Endothelial cell of umbilical vein (primary cell): ENCODE data around the gene RSPH1. TPM values are rescaled to one million over a fixed set of nuclear protein-coding genes. Genes with fewer than 3 reads are reported as not detected.

Source experiments
- BruUV-seq: library from RNA; stranded (reverse); fragments of 400-500 nt; replicated peaks from 2 replicates; lab custom pipeline; 2021; lab: Mats Ljungman, UMichigan
- CTCF ChIA-PET: fragments of 300-600, 350-600 bp; sonication (Branson Sonifier 250); formaldehyde crosslinking; loops from one replicate; lab custom pipeline; 2021; ENCODE audit warnings: antibody characterized with exemption, inconsistent platforms; lab: Charles Lee
- POLR2A ChIA-PET: fragments of 300-600, 350-600 bp; sonication (Branson Sonifier 250); formaldehyde crosslinking; loops from one replicate; lab custom pipeline; 2021; ENCODE audit warnings: antibody characterized with exemption, inconsistent platforms; lab: Charles Lee
- DNase-seq: peaks from one replicate; pipeline ENCODE4 v3.0.0-alpha.2; 2011; ENCODE audit warnings: low read depth, low spot score
- FAIRE-seq: peaks from 2 replicates; lab custom pipeline; 2011; peaks lifted over from hg19 to GRCh38; lab: Jason Lieb, UNC
- H2AFZ ChIP-seq: 2 replicates; pipeline ENCODE4 v1.6.0; 2012; ENCODE audit warnings: low read depth, low read length, control low read depth, inconsistent platforms
- H3K27ac ChIP-seq: 2 replicates; pipeline ENCODE4 v1.5.1; 2011; ENCODE audit warnings: low read depth, mild to moderate bottlenecking, control low read depth, low read length, moderate library complexity; ENCODE audit not compliant: insufficient read depth
- H3K27me3 ChIP-seq, 2 experiments: 2 replicates each; pipeline versions ENCODE4 v1.6.0 to v1.6.1; 2011; ENCODE audit warnings: low read length in 2 of 2, mixed read lengths in 1 of 2; ENCODE audit not compliant: control insufficient read depth in 2 of 2, insufficient read depth in 2 of 2
- H3K36me3 ChIP-seq, 2 experiments: 2 replicates in 1 of 2; 3 replicates in 1 of 2; pipeline ENCODE4 v1.5.1; 2011; ENCODE audit warnings: low read length in 2 of 2, mild to moderate bottlenecking in 1 of 2, moderate library complexity in 1 of 2; ENCODE audit not compliant: control insufficient read depth in 2 of 2, insufficient read depth in 2 of 2; ENCODE audit errors: extremely low read depth in 1 of 2
- H3K4me1 ChIP-seq: 3 replicates; pipeline ENCODE4 v1.5.1; 2011; ENCODE audit warnings: mild to moderate bottlenecking, low read length; ENCODE audit not compliant: control insufficient read depth, insufficient read depth; ENCODE audit errors: extremely low read depth
- H3K4me2 ChIP-seq: 2 replicates; pipeline ENCODE4 v1.6.1; 2011; ENCODE audit warnings: low read length, control low read depth, mixed read lengths; ENCODE audit not compliant: insufficient read depth
- H3K4me3 ChIP-seq, 3 experiments: fragments of 200-600 bp in 1 of 3; sonication (generic), shearing (Covaris generic) in 1 of 3; replicated peaks in 1 of 3; 2 replicates each; pipeline ENCODE4 v1.5.1; 2011 to 2016; ENCODE audit warnings: control low read depth in 3 of 3, low read length in 3 of 3, mild to moderate bottlenecking in 2 of 3, inconsistent platforms in 1 of 3, low read depth in 1 of 3, moderate library complexity in 1 of 3; ENCODE audit not compliant: insufficient read depth in 1 of 3
- H3K79me2 ChIP-seq: 2 replicates; pipeline ENCODE4 v1.6.0; 2012; ENCODE audit warnings: low read length, inconsistent platforms; ENCODE audit not compliant: control insufficient read depth, insufficient read depth
- H3K9ac ChIP-seq: replicated peaks from 2 replicates; pipeline ENCODE3; 2011; ENCODE audit warnings: low read length, control low read depth; ENCODE audit not compliant: insufficient read depth; ENCODE audit errors: extremely low read depth
- H3K9me1 ChIP-seq: replicated peaks from 3 replicates; pipeline ENCODE4 v1.6.0; 2011; ENCODE audit warnings: mild to moderate bottlenecking, low read length; ENCODE audit not compliant: control insufficient read depth, insufficient read depth; ENCODE audit errors: extremely low read depth
- H3K9me3 ChIP-seq: replicated peaks from 2 replicates; pipeline ENCODE4 v1.5.1; 2012; ENCODE audit warnings: low read length, inconsistent platforms; ENCODE audit not compliant: control insufficient read depth, insufficient read depth
- H4K20me1 ChIP-seq: replicated peaks from 2 replicates; pipeline ENCODE3; 2011; ENCODE audit warnings: mild to moderate bottlenecking, low read length; ENCODE audit not compliant: control insufficient read depth, insufficient read depth; ENCODE audit errors: extremely low read depth
- EZH2 ChIP-seq: IDR thresholded peaks from 2 replicates; pipeline ENCODE4 v1.6.1; 2012; ENCODE audit warnings: borderline replicate concordance, low read depth, mild to moderate bottlenecking, moderate library complexity, low read length, inconsistent platforms; ENCODE audit not compliant: severe bottlenecking
- FOS ChIP-seq: IDR thresholded peaks from 2 replicates; pipeline ENCODE4 v1.6.1; 2011; ENCODE audit warnings: mild to moderate bottlenecking, low read length, moderate library complexity, borderline replicate concordance; ENCODE audit not compliant: insufficient read depth
- GATA2 ChIP-seq: IDR thresholded peaks from 2 replicates; pipeline ENCODE4 v1.7.0; 2011; ENCODE audit warnings: low read depth, mild to moderate bottlenecking, moderate library complexity, mixed read lengths, low read length; ENCODE audit not compliant: insufficient read length, insufficient read depth
- JUN ChIP-seq: IDR thresholded peaks from 2 replicates; pipeline ENCODE4 v1.6.1; 2011; ENCODE audit warnings: borderline replicate concordance, low read depth; ENCODE audit not compliant: insufficient read length, insufficient read depth
- MYC ChIP-seq: IDR thresholded peaks from one replicate; pipeline ENCODE4 v1.6.1; 2011; ENCODE audit warnings: mild to moderate bottlenecking, low read depth, low read length
- POLR2A ChIP-seq: IDR thresholded peaks from 2 replicates; pipeline ENCODE4 v1.6.1; 2012; ENCODE audit warnings: low read depth, mild to moderate bottlenecking, control low read depth, low read length
- POLR2AphosphoS5 ChIP-seq: IDR thresholded peaks from 2 replicates; pipeline ENCODE4 v1.6.1; 2012; ENCODE audit warnings: low read depth, mild to moderate bottlenecking, control low read depth, low read length, moderate library complexity; ENCODE audit not compliant: insufficient read depth
- dilution Hi-C: fragments of 300-500 bp; cut with MboI; formaldehyde crosslinking; loops from one replicate; pipeline ENCODE4 v1.15.0; 2019; ENCODE audit warnings: low sequenced_read_pairs; ENCODE audit not compliant: extremely low pct_ligation_motif_present
- intact Hi-C: fragments of 100-400 bp; cut with micrococcal nuclease; formaldehyde crosslinking; loops from one replicate; pipeline ENCODE4 v1.10.0; 2022
- polyA plus RNA-seq, 4 experiments: library from polyadenylated mRNA; depleted of rRNA in 3 of 4; stranded (reverse) in 3 of 4; unstranded in 1 of 4; fragments of >200 nt; gene quantifications; 2 replicates each; pipeline versions ENCODE4 v1.2.1 to v1.2.3, GENCODE V29; 2011 to 2012; ENCODE audit warnings: missing spikeins in 1 of 4
- total RNA-seq: library from RNA; stranded (reverse); gene quantifications from 2 replicates; pipeline ENCODE4 v1.2.3, GENCODE V29; 2021
- TF ChIP-seq, protein P1 (sequence below), 2 donors: IDR thresholded peaks; 1 replicate in 1 of 2; 2 replicates in 1 of 2; pipeline ENCODE4 v1.5.1; 2011; ENCODE audit warnings: low read length in 2 of 2, mild to moderate bottlenecking in 2 of 2, moderate library complexity in 2 of 2, control low read depth in 1 of 2, inconsistent platforms in 1 of 2, low read depth in 1 of 2; ENCODE audit not compliant: insufficient read depth in 1 of 2; ENCODE audit errors: extremely low read depth in 1 of 2
- TF ChIP-seq, protein P2 (sequence below): IDR thresholded peaks from 2 replicates; pipeline ENCODE4 v1.6.1; 2011; ENCODE audit not compliant: insufficient read depth, insufficient read length

The RSPH1 gene
- total and polyA plus RNA-seq, 2 donors (not counting 3 experiments of a cell fraction or from before 2014, with no cell fraction given) = 0.08 TPM; not detected in 1

DNA sequence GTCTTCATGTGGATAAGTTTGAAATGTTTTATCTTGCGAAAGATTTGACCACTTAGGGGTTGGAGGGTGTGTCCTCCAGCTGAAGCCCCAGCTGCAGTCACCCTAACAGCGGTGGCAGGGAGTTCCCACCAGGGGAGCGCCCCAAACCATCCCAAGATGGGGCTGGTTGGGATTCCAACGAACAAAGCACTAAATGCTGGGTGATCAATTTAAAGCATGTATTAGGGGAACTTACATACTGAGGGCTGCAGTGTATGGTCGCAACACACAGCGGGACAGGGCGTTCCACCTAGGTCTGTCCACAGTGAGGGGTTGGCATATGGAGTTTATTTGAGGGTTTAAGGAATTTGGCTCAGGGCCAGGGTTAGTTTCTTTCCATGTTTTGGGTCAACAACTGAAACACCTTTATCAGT, 43.9 kb upstream of the RSPH1 start:
- Histone ChIP-seq H4K20me1 (no peaks in the 10 kb centered on the region), H3K27me3 (no peaks in the 10 kb centered on the region), H3K4me1 (peaks cover 4% of the 10 kb centered on the region), H3K9me1 (no peaks in the 10 kb centered on the region), H3K27ac (no peak overlapping the region), H3K79me2 (no peaks in the 10 kb centered on the region), H3K36me3 (no peaks in the 10 kb centered on the region), H3K9ac (no peak overlapping the region), H3K4me2 (no peak overlapping the region), H3K9me3 (no peaks in the 10 kb centered on the region), H2AFZ (no peak overlapping the region), H3K4me3 (no peak overlapping the region)
- intact Hi-C loops = no loop called here
- ChIA-PET CTCF (no interaction called here), POLR2A (no interaction called here)
- no TSS peak for BruUV-seq
- FAIRE-seq (no peak), DNase-seq (no peak)
- TF ChIP-seq EZH2 (no peak), JUN (no peak), POLR2AphosphoS5 (no peak), POLR2A (no peak), FOS (no peak), MYC (no peak), GATA2 (no peak)
- TF ChIP-seq, protein P1, sequence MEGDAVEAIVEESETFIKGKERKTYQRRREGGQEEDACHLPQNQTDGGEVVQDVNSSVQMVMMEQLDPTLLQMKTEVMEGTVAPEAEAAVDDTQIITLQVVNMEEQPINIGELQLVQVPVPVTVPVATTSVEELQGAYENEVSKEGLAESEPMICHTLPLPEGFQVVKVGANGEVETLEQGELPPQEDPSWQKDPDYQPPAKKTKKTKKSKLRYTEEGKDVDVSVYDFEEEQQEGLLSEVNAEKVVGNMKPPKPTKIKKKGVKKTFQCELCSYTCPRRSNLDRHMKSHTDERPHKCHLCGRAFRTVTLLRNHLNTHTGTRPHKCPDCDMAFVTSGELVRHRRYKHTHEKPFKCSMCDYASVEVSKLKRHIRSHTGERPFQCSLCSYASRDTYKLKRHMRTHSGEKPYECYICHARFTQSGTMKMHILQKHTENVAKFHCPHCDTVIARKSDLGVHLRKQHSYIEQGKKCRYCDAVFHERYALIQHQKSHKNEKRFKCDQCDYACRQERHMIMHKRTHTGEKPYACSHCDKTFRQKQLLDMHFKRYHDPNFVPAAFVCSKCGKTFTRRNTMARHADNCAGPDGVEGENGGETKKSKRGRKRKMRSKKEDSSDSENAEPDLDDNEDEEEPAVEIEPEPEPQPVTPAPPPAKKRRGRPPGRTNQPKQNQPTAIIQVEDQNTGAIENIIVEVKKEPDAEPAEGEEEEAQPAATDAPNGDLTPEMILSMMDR (IDR thresholded peaks at IDR 0.05; ENCODE audit: extremely low read depth in 1 of 2, insufficient read depth in 1 of 2, low read depth in 1 of 2, low read length in 2 of 2) = no peak
- TF ChIP-seq, protein P2, sequence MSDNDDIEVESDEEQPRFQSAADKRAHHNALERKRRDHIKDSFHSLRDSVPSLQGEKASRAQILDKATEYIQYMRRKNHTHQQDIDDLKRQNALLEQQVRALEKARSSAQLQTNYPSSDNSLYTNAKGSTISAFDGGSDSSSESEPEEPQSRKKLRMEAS = no peak
- dilution Hi-C loops = no loop called here
